T-helper 2 cell treated with Interferon-gamma antibody and Interleukin-4, amounts not matched to agents 100 ng/mL and 5 ng/mL, for 36 hours (primary cell): Measurements from ENCODE around the gene WDR75. TPM values are rescaled to one million over a fixed set of nuclear protein-coding genes. Genes with fewer than 3 reads are reported as not detected.

ENCODE experiments used
- intact Hi-C: fragments of 100-400 bp; cut with micrococcal nuclease; formaldehyde crosslinking; loops from one replicate; pipeline ENCODE4 v1.15.1; 2023
- total RNA-seq: library from RNA; stranded (reverse); gene quantifications from 2 replicates; pipeline ENCODE4 v1.2.3, GENCODE V29; 2022

The WDR75 gene
- total RNA-seq, 1 donor from 2014 or later: 57.3 TPM

DNA sequence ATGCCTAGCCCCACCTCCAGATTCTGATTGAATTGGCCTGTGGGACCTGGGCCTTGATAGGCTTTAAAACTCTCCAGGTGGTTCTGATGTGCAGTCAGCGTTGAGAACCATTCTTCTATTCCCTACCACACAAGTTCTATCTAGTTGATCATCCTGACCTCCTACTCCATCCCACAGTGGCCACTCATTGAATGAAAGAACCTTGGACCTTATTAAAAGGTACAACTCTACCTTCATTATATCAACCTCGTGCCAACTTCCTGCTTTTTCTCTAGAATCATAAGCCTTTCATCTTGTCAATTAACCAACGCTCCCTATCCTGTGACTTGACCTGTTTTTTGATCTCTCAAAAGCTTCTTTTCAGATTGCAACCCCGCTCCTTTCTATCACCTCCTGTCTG lies 83.5 kb downstream of the WDR75 start:
- intact Hi-C loops: no loop called here

Other genes starting within 250 kb of the WDR75 start
- 6.0 and 6.3 TPM in 2 replicates for gene SLC40A1, start 139.3 kb downstream of the WDR75 start, total RNA-seq
- gene ASNSD1, start 220.0 kb downstream of the WDR75 start, total RNA-seq: 38.8 and 42.5 TPM in 2 replicates
- gene ANKAR, start 233.2 kb downstream of the WDR75 start, total RNA-seq: 5.0 and 7.4 TPM in 2 replicates